Endodermal cell (in vitro differentiated cells): Measurements from ENCODE around the gene PNMA8C. TPM values are rescaled to one million over a fixed set of nuclear protein-coding genes. Genes with fewer than 3 reads are reported as not detected.

Source experiments
- DNase-seq: peaks from one replicate; pipeline ENCODE4 v3.0.0-alpha.2; 2017
- H3K27ac ChIP-seq: 2 replicates; pipeline ENCODE4 v1.5.1; 2013; ENCODE audit warnings: mild to moderate bottlenecking, low read depth, low read length, moderate library complexity
- H3K27me3 ChIP-seq: 2 replicates; pipeline ENCODE4 v1.6.1; 2013; ENCODE audit warnings: mild to moderate bottlenecking, low read length, moderate library complexity; ENCODE audit not compliant: insufficient read depth, control insufficient read depth, poor library complexity, severe bottlenecking
- H3K36me3 ChIP-seq: 2 replicates; pipeline ENCODE4 v1.7.0; 2013; ENCODE audit warnings: mild to moderate bottlenecking, low read length, moderate library complexity; ENCODE audit not compliant: control insufficient read depth, insufficient read depth
- H3K4me1 ChIP-seq: one replicate; pipeline ENCODE4 v1.7.0; 2013; ENCODE audit warnings: low read length; ENCODE audit not compliant: control insufficient read depth, insufficient read depth
- H3K4me3 ChIP-seq: 2 replicates; pipeline ENCODE4 v1.5.1; 2013; ENCODE audit warnings: mild to moderate bottlenecking, low read length, moderate library complexity
- H3K9ac ChIP-seq: 2 replicates; pipeline ENCODE4 v1.6.1; 2013; ENCODE audit warnings: mild to moderate bottlenecking, low read length, moderate library complexity; ENCODE audit not compliant: poor library complexity, severe bottlenecking; ENCODE audit errors: extremely low read depth
- H3K9me3 ChIP-seq: 2 replicates; pipeline ENCODE4 v1.6.1; 2013; ENCODE audit warnings: mild to moderate bottlenecking, low read length, moderate library complexity; ENCODE audit not compliant: control insufficient read depth
- H3K27ac Mint-ChIP-seq: 2 replicates; pipeline ENCODE4 v1.8.0; 2020; ENCODE audit warnings: mixed read lengths
- H3K27me3 Mint-ChIP-seq: 2 replicates; pipeline ENCODE4 v1.8.0; 2021; ENCODE audit warnings: mild to moderate bottlenecking, mixed read lengths; ENCODE audit not compliant: insufficient read depth
- H3K36me3 Mint-ChIP-seq: 2 replicates; pipeline ENCODE4 v1.8.0; 2020; ENCODE audit warnings: low read depth, mixed read lengths
- H3K4me1 Mint-ChIP-seq: 2 replicates; pipeline ENCODE4 v1.8.0; 2020; ENCODE audit warnings: mixed read lengths
- H3K4me3 Mint-ChIP-seq: 2 replicates; pipeline ENCODE4 v1.8.0; 2020; ENCODE audit warnings: mild to moderate bottlenecking, moderate library complexity, mixed read lengths
- H3K9me3 Mint-ChIP-seq: 2 replicates; pipeline ENCODE4 v1.8.0; 2020; ENCODE audit warnings: mild to moderate bottlenecking, mixed read lengths
- WGBS, 2 experiments: methylation state at CpG; one replicate each; pipeline versions ENCODE4 v1.1.5 to v1.1.7; 2013; ENCODE audit warnings: missing lambda C conversion rate in 2 of 2, mixed read lengths in 1 of 2; ENCODE audit not compliant: insufficient coverage in 1 of 2, insufficient read length in 1 of 2; 5-methylcytosine and 5-hydroxymethylcytosine counted together
- total RNA-seq, 2 donors: library from RNA; stranded (reverse); fragmentation: NEBNext Ultra II Directional in 1 of 2; extraction: Animal tissue kit (Norgen Biotek cat#: 25700) in 1 of 2; gene quantifications; 2 replicates in 1 of 2; 3 replicates in 1 of 2; pipeline ENCODE4 v1.2.1, GENCODE V29; 2021
- TF ChIP-seq, protein P1 (sequence below): fragments of 200-600 bp; sonication (generic); conservative IDR thresholded peaks from 2 replicates; pipeline ENCODE4 v1.5.0; 2021; ENCODE audit warnings: antibody characterized with exemption, mild to moderate bottlenecking

PNMA8C gene
- total RNA-seq, 2 donors from 2014 or later: 0.20 to 0.33 TPM

GRCh38 chr19:46470376-46470775 is 41.6 kb upstream of the PNMA8C start:
- Mint-ChIP-seq H3K4me1 (peaks cover 6% of the 10 kb centered on the region), H3K9me3 (no peaks in the 10 kb centered on the region), H3K36me3 (peaks cover 32% of the 10 kb centered on the region), H3K27ac (no peak overlapping the region), H3K4me3 (peak overlapping the region; percentile 65), H3K27me3 (peaks cover 2% of the 10 kb centered on the region)
- Histone ChIP-seq H3K36me3 (peaks cover 28% of the 10 kb centered on the region), H3K27me3 (no peaks in the 10 kb centered on the region), H3K9me3 (no peaks in the 10 kb centered on the region), H3K4me3 (peak overlapping the region; percentile 92), H3K27ac (no peak overlapping the region), H3K9ac (peak overlapping the region; percentile 82), H3K4me1 (peaks cover 7% of the 10 kb centered on the region)
- 88 to 96% methylated on average over 10 of the region's 10 CpGs for whole genome bisulfite sequencing, 2 experiments
- TF ChIP-seq, protein P1, sequence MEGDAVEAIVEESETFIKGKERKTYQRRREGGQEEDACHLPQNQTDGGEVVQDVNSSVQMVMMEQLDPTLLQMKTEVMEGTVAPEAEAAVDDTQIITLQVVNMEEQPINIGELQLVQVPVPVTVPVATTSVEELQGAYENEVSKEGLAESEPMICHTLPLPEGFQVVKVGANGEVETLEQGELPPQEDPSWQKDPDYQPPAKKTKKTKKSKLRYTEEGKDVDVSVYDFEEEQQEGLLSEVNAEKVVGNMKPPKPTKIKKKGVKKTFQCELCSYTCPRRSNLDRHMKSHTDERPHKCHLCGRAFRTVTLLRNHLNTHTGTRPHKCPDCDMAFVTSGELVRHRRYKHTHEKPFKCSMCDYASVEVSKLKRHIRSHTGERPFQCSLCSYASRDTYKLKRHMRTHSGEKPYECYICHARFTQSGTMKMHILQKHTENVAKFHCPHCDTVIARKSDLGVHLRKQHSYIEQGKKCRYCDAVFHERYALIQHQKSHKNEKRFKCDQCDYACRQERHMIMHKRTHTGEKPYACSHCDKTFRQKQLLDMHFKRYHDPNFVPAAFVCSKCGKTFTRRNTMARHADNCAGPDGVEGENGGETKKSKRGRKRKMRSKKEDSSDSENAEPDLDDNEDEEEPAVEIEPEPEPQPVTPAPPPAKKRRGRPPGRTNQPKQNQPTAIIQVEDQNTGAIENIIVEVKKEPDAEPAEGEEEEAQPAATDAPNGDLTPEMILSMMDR: no peak
- DNase-seq: no peak

- no peak overlapping the region for H3K27ac ChIP-seq
- Mint-ChIP-seq H3K4me1 (peaks cover 6% of the 10 kb centered on the region), H3K27ac (no peak overlapping the region), H3K36me3 (peaks cover 35% of the 10 kb centered on the region), H3K9me3 (no peaks in the 10 kb centered on the region), H3K4me3 (peak overlapping the region; percentile 65), H3K27me3 (peaks cover 2% of the 10 kb centered on the region)
- H3K4me3 ChIP-seq: no peak overlapping the region
- no peak for DNase-seq
- no peaks in the 10 kb centered on the region for H3K9me3 ChIP-seq
- TF ChIP-seq, protein P1: no peak
- H3K4me1 ChIP-seq: peaks cover 7% of the 10 kb centered on the region
- no peaks in the 10 kb centered on the region for H3K27me3 ChIP-seq
- peaks cover 28% of the 10 kb centered on the region for H3K36me3 ChIP-seq
- no peak overlapping the region for H3K9ac ChIP-seq
- WGBS, 2 experiments: 96% methylated on average over 11 to 18 of the region's 18 CpGs
Observed at GRCh38 chr19:46469541-46470185, 40.9 kb upstream of the PNMA8C start.

DNA sequence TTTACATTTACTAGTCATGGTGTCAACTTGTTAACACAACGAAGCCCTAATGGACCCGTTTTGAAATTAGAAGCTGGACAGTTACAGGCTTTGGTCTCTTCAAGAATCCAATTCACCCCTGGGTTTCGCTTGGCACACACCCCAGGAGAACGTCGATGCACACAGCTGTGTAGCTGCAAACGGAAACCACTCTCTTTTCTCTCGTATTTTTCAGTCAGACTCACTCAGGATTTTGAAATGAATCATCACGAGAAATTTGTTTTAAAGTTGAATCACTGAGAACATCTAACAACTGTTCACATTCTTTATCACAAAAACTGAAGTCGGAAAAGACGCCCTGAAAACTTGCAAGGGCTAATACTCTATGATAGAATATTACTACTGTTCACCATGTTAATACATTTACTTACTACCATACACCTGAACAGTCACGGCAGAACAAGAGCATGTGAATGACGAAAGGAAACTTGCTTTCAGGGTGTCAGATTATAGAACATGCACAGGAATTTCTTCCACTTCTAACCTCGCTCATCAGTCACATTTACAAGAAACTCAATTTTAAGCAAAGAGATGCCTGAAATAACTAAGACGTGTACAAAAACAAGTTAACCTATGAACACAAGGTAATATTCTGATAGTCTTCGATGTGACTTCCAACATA is 37.9 kb upstream of the PNMA8C start:
- DNase-seq: no peak
- Mint-ChIP-seq H3K4me3 (no peak overlapping the region), H3K4me1 (peaks cover 3% of the 10 kb centered on the region), H3K27me3 (no peaks in the 10 kb centered on the region), H3K9me3 (no peaks in the 10 kb centered on the region), H3K27ac (no peak overlapping the region), H3K36me3 (peaks cover 35% of the 10 kb centered on the region)
- Histone ChIP-seq H3K36me3 (peaks cover 28% of the 10 kb centered on the region), H3K9me3 (no peaks in the 10 kb centered on the region), H3K4me1 (peaks cover 7% of the 10 kb centered on the region), H3K27me3 (no peaks in the 10 kb centered on the region), H3K9ac (no peak overlapping the region), H3K4me3 (no peak overlapping the region), H3K27ac (no peak overlapping the region)
- WGBS, 2 experiments: 94 to 98% methylated on average over 13 to 15 of the region's 15 CpGs
- TF ChIP-seq, protein P1: no peak
